HG02759 (cell line): ENCODE results near the gene SRGAP3.

Source experiments
- ATAC-seq: cut with Tn5 transposase; IDR thresholded peaks from one replicate; pipeline ENCODE4 v1.9.1; 2021; ENCODE audit warnings: mild to moderate bottlenecking, moderate library complexity; ENCODE audit not compliant: unreplicated experiment

SRGAP3 gene

DNA sequence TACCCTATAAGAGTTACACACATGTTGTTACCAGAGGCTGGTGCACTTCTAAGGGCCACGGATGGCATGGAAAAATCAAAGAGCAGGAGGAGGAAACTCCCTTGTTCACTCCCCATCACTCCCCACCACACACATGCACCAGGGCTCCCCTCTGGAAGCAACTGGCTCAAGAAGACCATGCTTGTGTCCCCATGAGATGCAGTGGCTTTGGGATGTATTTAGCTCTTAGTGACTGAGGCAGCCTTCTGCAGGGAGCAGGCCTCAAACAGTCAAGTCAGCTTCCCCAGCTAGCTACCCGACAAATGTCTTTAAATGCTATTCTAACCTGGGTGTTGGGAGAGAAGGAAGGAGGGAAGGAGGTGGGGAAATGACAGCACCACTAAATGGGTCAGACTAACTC lies 253.2 kb downstream of the SRGAP3 start:
- no peak for ATAC-seq

- no peak for ATAC-seq
These were observed 255.2 kb downstream of the SRGAP3 start for GRCh38 chr3:8994226-8994625.

DNA sequence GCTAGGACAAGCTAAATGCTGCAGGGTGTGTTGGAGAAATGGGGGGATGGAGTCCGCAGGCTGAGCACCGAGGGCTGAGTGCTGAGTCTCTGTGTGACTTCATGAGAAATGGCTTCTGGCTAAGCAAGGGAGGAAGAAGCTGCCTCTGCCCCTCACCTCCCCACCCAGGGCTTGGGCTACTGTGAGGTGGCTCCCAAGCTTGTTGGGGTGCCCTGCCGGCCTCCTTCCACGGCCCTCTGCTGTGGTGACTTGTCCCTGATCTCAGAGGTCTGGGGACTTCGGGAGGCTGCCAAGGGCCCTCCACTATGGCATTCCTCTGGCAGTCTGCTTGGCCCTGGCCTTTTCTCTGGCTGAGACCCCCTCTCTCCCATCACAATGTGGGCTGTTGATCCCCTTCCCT lies 256.1 kb downstream of the SRGAP3 start:
- ATAC-seq, result no peak

DNA sequence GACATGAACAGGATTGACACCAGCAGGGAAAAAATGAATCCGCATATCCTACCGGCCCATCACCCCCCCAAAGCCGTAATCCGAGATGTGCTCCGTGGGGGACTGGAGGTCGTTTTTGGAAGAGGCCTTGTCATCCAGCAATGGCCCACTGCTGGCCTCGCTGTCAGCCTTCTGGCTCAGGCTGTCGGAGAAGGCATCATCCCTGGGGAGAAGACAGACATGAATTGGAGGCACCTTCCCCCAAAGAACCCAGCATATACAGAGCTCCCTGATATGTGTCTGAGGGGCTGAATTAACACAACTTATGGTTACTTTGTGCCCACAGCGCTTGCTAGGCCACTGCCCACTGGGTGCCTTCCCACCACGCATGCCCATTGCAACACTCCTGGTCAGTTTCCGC lies 256.6 kb downstream of the SRGAP3 start:
- ATAC-seq, result no peak

DNA sequence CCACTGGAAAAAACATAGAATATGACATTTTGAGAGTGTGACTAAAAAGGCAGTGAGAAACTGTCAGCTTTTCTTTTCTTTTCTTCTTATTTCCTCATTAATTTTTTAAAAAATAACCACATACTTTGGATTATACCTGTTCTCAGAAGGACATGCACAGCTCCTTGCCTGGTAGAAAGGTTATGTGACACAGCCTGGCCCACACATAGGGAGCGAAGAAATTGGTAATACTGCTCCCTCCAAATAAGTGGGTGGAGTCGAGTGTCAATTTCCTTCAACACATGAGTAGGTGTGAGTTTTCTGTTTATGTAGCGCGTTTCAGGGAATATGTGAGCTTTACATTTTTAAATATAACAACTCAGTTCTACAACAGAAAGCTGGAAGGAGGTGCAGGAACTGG lies 257.2 kb downstream of the SRGAP3 start:
- no peak for ATAC-seq

GRCh38 chr3:8990266-8991215 lies 258.9 kb downstream of the SRGAP3 start:
- no peak for ATAC-seq

GRCh38 chr3:8988791-8989558 lies 260.5 kb downstream of the SRGAP3 start:
- no peak for ATAC-seq

GRCh38 chr3:8988384-8988655 lies 261.1 kb downstream of the SRGAP3 start:
- no peak for ATAC-seq

DNA sequence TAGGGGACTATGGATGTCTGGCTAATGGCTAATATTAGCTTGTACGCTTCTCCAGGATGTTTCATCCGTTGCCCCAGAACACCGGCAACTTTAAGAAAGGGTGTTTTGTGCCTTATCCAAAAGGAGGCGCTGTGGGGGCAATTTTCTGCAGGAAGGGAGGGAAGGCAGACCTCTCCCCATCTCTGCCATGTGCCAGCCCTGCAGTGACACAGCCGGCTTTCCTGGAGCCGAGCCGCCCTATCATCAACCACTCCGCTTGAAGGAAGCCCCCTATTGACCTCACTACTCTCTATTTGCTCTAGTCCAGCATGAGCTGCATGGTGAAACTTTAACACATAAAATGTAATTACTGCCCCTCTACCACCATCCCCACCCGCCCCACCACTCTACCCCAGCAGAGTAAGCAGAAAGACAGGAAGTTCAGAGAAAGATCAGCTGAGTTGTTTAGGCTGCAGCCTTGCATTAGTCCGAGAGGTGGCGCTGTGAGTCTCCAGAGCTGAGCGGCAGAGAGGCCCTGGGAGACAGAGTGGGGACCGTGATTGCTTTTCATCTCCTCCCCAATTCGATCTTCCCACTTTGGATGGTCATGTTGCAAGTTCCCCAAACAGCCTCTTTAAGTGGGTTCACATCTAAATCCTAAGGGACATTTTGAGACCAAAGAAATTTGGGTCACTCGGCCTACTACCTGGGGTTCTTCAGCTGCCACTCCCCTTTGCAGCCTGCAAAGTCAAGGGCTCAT lies 261.6 kb downstream of the SRGAP3 start:
- ATAC-seq, result peak; percentile 84

DNA sequence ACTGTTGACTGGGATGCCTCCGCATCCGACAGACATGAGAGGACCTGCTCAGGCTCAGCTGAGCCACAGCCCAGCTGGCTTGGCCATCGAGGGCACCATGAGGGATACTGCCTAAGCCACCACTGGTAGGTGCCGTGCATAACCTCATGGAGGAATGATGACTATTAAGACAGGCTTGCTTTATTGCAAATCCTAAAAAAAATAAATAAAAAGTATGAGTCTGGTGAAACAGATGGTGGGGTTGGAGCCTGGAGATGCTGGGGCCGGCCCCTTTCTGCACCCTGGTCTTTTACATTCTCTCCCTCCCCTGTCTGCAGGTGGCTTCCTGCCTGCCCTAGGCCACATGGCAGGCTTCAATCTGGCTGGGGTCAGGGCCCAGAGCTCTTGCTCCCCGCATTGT lies 262.2 kb downstream of the SRGAP3 start:
- ATAC-seq, result no peak

- ATAC-seq, result no peak
These were observed 262.7 kb downstream of the SRGAP3 start for GRCh38 chr3:8986741-8987140.

- no peak for ATAC-seq
These were observed 263.6 kb downstream of the SRGAP3 start for GRCh38 chr3:8985876-8986275.

DNA sequence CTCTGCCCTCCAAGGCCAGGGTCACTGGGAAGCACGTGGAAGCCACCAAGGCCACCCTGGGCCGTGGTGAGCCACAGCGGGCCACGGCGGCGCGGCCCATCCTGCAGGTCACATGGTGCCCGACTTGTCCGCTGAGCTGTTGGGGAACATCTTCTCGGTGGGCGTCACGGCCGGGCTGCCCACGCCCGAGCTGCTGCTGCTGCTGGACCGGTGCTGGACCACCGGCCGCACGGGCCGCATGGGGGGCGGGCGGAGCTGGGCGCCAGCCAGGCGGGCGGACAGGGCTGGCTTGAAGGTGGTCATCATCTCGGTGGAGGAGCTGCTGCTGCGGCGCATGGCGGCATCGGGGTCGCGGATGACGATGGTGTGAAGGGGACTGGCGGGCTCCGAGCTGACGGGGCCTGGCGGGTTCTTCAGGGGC lies 264.0 kb downstream of the SRGAP3 start:
- ATAC-seq, result no peak

DNA sequence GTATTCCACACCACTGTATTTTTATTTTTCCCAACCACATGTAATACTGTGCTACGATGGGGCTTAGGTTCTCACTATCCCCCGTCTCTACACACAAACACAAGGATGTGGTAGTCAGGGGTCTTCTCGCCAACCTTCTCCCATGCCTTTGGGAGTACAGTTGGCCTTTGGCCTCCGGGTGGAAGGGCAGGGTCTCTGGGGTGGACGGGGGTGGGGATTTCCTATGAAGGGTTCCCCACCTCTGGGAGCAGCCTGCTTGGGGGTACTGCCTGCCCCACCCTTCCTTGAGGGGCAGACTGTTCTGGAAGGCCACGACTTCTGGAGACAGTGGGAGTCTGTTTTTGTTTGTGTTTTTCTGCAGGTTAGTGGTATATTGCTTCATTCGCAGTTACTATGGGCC lies 264.9 kb downstream of the SRGAP3 start:
- no peak for ATAC-seq

DNA sequence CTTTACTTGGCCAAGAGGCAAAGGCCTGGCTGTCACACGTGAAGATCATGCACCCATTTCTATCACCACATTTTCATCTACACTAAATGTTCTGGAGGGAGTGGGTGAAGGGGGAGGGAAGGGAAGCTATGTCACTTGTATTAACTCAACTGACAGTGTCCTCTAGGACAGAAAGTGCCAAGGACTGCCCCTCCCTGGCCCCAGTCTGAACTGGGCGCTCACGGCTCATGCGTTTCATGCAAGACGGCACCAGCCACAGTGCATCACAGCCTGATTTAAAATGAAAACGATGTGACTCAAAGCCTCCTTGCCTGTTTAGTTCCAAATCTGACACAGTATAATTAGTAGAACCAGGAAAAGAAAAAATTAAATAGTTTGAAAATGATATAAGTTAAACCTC lies 265.4 kb downstream of the SRGAP3 start:
- ATAC-seq, result no peak

DNA sequence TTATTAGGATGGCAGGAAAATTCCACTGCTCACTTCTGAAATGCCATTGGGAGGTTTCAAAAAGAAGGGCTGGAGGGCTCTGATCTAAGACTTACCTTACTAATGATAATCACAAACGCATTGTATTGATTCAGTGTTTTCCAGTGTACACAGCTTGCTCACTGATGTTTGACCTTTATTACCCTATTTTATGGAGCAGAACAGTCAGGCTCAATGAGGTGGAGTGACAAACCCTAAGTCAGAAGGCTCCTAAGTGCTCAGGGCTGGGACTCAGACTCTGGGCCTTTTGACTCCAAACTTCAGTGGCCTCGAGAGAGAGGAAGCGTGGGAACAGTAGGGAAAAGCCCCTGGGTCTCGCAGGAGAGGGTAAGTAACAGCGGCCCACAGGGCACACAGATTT lies 265.9 kb downstream of the SRGAP3 start:
- no peak for ATAC-seq

GRCh38 chr3:8983026-8983425 lies 266.4 kb downstream of the SRGAP3 start:
- ATAC-seq, result no peak

DNA sequence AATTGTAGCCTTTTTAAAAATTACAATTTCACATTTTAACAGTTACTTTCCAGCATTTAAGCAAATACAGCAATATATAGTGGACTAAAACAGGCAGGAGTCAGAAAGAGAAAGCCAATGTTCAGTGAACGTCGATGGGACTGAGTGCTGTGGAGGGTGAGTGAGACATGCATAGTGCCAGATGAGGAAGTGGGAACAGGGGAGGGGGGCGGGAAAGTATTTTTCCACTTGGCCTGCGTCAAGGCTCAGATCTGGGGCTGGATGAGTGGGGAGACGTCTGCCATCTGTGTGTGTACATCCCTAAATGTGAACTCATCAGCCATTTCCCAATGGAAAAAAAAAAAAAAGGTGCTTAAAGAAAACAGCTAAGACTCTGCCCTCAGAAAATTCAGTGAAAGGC lies 266.9 kb downstream of the SRGAP3 start:
- ATAC-seq, result no peak

GRCh38 chr3:8981700-8982099 lies 267.7 kb downstream of the SRGAP3 start:
- no peak for ATAC-seq

- ATAC-seq, result no peak
These were observed 268.1 kb downstream of the SRGAP3 start for GRCh38 chr3:8981296-8981695.

DNA sequence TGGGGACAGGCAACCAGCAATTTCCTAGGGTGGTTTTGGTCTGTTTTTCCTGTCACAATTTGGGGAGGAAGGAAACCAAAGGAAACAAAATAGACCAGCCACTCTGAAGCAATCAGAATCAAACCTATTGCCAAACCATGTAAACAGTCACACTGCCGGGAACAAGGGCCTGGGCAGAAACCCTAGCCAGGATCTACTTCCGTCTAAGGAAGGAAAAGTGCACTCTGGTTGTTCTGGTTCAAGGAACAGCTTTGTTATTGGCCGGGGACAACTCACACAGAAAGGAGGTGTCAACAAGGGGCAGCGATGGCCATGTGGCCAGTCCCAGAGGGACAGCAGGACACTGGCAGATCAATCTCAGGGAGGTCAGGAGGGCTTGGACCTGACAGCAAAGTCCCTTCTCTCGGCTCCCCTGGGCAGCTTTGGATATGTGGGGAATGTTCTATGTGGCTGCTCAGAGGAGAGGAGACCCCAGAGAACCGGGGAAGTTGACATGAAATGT lies 268.6 kb downstream of the SRGAP3 start:
- ATAC-seq, result no peak
